SK-N-SH treated with all-trans-retinoic acid at 6 μM for 48 hours (cell line): ENCODE measurements around the gene ECEL1.

Experiments used
- ISL1 ChIP-seq: fragments of 250-450 bp; sonication (Bioruptor Pico); IDR thresholded peaks from 2 replicates; pipeline ENCODE4 v2.1.2; 2022; ENCODE audit warnings: mild to moderate bottlenecking, moderate library complexity
- ZFP3 ChIP-seq: fragments of 250-450 bp; sonication (Bioruptor Pico); IDR thresholded peaks from 2 replicates; pipeline ENCODE4 v1.5.0; 2020; ENCODE audit warnings: mild to moderate bottlenecking, moderate library complexity

- TF ChIP-seq ZFP3 (CRISPR knock-in tag) (no peak), ISL1 (CRISPR knock-in tag) (no peak)
These were observed 21.4 kb downstream of the ECEL1 start for GRCh38 chr2:232466221-232466620.
